DND-41 (cell line): ENCODE results near the gene EXTL1.

ENCODE experiments used
- ATAC-seq: fragments of 200-7000 bp; cut with Tn5 transposase; 3 replicates; pipeline ENCODE4 v1.9.1; 2021; ENCODE audit warnings: low read depth; ENCODE audit not compliant: insufficient read depth
- DNase-seq: peaks from one replicate; pipeline ENCODE4 v3.0.0-alpha.2; 2020
- H2AFZ ChIP-seq: 2 replicates; pipeline ENCODE4 v1.6.0; 2012; ENCODE audit warnings: low read depth, low read length
- H3K27ac ChIP-seq: 2 replicates; pipeline ENCODE4 v1.5.1; 2012; ENCODE audit warnings: low read length, inconsistent platforms
- H3K27me3 ChIP-seq: fragments of 200-600 bp; sonication (generic); 2 replicates; pipeline ENCODE4 v1.6.0; 2012; ENCODE audit warnings: low read length, mild to moderate bottlenecking, inconsistent platforms; ENCODE audit not compliant: insufficient read depth, poor library complexity
- H3K36me3 ChIP-seq: 2 replicates; pipeline ENCODE4 v1.5.1; 2012; ENCODE audit warnings: low read length, inconsistent platforms; ENCODE audit not compliant: insufficient read depth
- H3K4me1 ChIP-seq: 2 replicates; pipeline ENCODE4 v1.5.1; 2012; ENCODE audit warnings: mild to moderate bottlenecking, low read length; ENCODE audit not compliant: insufficient read depth
- H3K4me2 ChIP-seq: 2 replicates; pipeline ENCODE4 v1.6.0; 2012; ENCODE audit warnings: mild to moderate bottlenecking, moderate library complexity, low read length, inconsistent platforms; ENCODE audit not compliant: insufficient read depth
- H3K4me3 ChIP-seq, 2 experiments: fragments of 200-600 bp in 1 of 2; shearing (Covaris generic) in 1 of 2; 2 replicates each; pipeline ENCODE4 v1.5.1; 2012 to 2016; ENCODE audit warnings: inconsistent platforms in 2 of 2, low read length in 2 of 2, mild to moderate bottlenecking in 2 of 2, low read depth in 1 of 2, moderate library complexity in 1 of 2
- H3K79me2 ChIP-seq: 2 replicates; pipeline ENCODE4 v1.6.0; 2012; ENCODE audit warnings: low read length, inconsistent platforms; ENCODE audit not compliant: insufficient read depth
- H3K9ac ChIP-seq: 2 replicates; pipeline ENCODE4 v1.6.0; 2012; ENCODE audit warnings: low read depth, mild to moderate bottlenecking, inconsistent platforms, low read length, moderate library complexity
- H3K9me3 ChIP-seq: 2 replicates; pipeline ENCODE4 v1.5.1; 2012; ENCODE audit warnings: low read length, moderate library complexity, mild to moderate bottlenecking, inconsistent platforms; ENCODE audit not compliant: insufficient read depth, severe bottlenecking
- H4K20me1 ChIP-seq: 2 replicates; pipeline ENCODE4 v1.6.0; 2012; ENCODE audit warnings: low read length; ENCODE audit not compliant: insufficient read depth
- CTCF ChIP-seq: IDR thresholded peaks from 2 replicates; pipeline ENCODE4 v1.5.1; 2012; ENCODE audit warnings: borderline replicate concordance, low read length, moderate library complexity, mild to moderate bottlenecking; ENCODE audit not compliant: poor library complexity, severe bottlenecking; ENCODE audit errors: extremely low read depth
- EZH2 ChIP-seq: IDR thresholded peaks from 3 replicates; pipeline ENCODE4 v1.6.1; 2012; ENCODE audit warnings: borderline replicate concordance, low read depth, mild to moderate bottlenecking, moderate library complexity, low read length, inconsistent platforms; ENCODE audit not compliant: severe bottlenecking

The EXTL1 gene

GRCh38 chr1:25991937-25992688, 29.5 kb upstream of the EXTL1 start:
- peaks cover 100% of the 10 kb centered on the region for H3K4me1 ChIP-seq
- ATAC-seq (no peak), DNase-seq (no peak)
- peak overlapping the region; percentile 68 for H3K9ac ChIP-seq
- peak overlapping the region; percentile 98 for H3K27ac ChIP-seq
- no peaks in the 10 kb centered on the region for H3K9me3 ChIP-seq
- no peaks in the 10 kb centered on the region for H4K20me1 ChIP-seq
- peaks cover 23% of the 10 kb centered on the region for H3K36me3 ChIP-seq
- no peaks in the 10 kb centered on the region for H3K27me3 ChIP-seq
- H2AFZ ChIP-seq, result no peak overlapping the region
- TF ChIP-seq CTCF (no peak), EZH2 (no peak)
- peak overlapping the region; percentile 60 for H3K4me2 ChIP-seq
- peaks cover 85% of the 10 kb centered on the region for H3K79me2 ChIP-seq
- peak overlapping the region in 1 of 2 experiments; percentile 26; a peak in 2 of 4 replicates for H3K4me3 ChIP-seq

GRCh38 chr1:25992689-25993171, 28.8 kb upstream of the EXTL1 start:
- Histone ChIP-seq H3K79me2 (peaks cover 85% of the 10 kb centered on the region), H4K20me1 (no peaks in the 10 kb centered on the region), H3K27ac (peak overlapping the region; percentile 98), H3K4me3 (peak overlapping the region in 1 of 2 experiments; percentile 26; a peak in 2 of 4 replicates), H2AFZ (no peak overlapping the region), H3K4me1 (peaks cover 99% of the 10 kb centered on the region), H3K9ac (peak overlapping the region; percentile 68), H3K4me2 (peak overlapping the region; percentile 60), H3K27me3 (no peaks in the 10 kb centered on the region), H3K36me3 (peaks cover 17% of the 10 kb centered on the region), H3K9me3 (no peaks in the 10 kb centered on the region)
- TF ChIP-seq EZH2, result no peak
- TF ChIP-seq CTCF, result no peak
- no peak for ATAC-seq
- DNase-seq, result peak; percentile 37

- Histone ChIP-seq H3K4me2 (peak overlapping the region; percentile 60), H3K36me3 (peaks cover 11% of the 10 kb centered on the region), H3K27ac (peak overlapping the region; percentile 98), H3K79me2 (peaks cover 78% of the 10 kb centered on the region), H4K20me1 (no peaks in the 10 kb centered on the region), H3K4me1 (peaks cover 95% of the 10 kb centered on the region), H2AFZ (no peak overlapping the region), H3K9me3 (no peaks in the 10 kb centered on the region), H3K4me3 (peak overlapping the region in 1 of 2 experiments; percentile 46; a peak in 2 of 4 replicates), H3K27me3 (no peaks in the 10 kb centered on the region), H3K9ac (peak overlapping the region; percentile 68)
- TF ChIP-seq CTCF (no peak), EZH2 (no peak)
- DNase-seq (peak; percentile 80), ATAC-seq (peak; percentile 51)
These were observed 28.2 kb upstream of the EXTL1 start for GRCh38 chr1:25993197-25993951.
